Lower leg skin (tissue), 4 donors: Measurements from ENCODE around the gene CCDC27. TPM values are rescaled to one million over a fixed set of nuclear protein-coding genes. Genes with fewer than 3 reads are reported as not detected.

ENCODE experiments used
- DNase-seq, 2 donors: peaks; one replicate each; pipeline ENCODE4 v3.0.0-alpha.2; 2019; ENCODE audit warnings: low spot score in 2 of 2
- H3K4me3 ChIP-seq: fragments of 200-600 bp; sonication (generic); 2 replicates; pipeline ENCODE4 v1.5.1; 2017; ENCODE audit warnings: mild to moderate bottlenecking, low read depth; ENCODE audit not compliant: poor library complexity, severe bottlenecking
- POLR2A ChIP-seq, 2 donors: fragments of 450-650 bp; IDR thresholded peaks; one replicate each; pipeline ENCODE4 v1.6.1; 2016 to 2017; ENCODE audit warnings: antibody characterized with exemption in 2 of 2, mild to moderate bottlenecking in 1 of 2, moderate library complexity in 1 of 2
- WGBS, 2 donors: methylation state at CpG; one replicate each; pipeline ENCODE4 v1.1.5; 2018; 5-methylcytosine and 5-hydroxymethylcytosine counted together
- intact Hi-C: fragments of 100-400 bp; cut with DNase I; formaldehyde crosslinking; loops from one replicate; pipeline ENCODE4 v1.15.0; 2023; ENCODE audit warnings: low total_unique reads
- total RNA-seq, 4 donors: library from RNA; depleted of rRNA; stranded (reverse); fragments of >200 nt; gene quantifications; one replicate each; pipeline ENCODE4 v1.1.0, GENCODE V29; 2016
- TF ChIP-seq, protein P1 (sequence below), 3 donors: fragments of 450-650 bp; IDR thresholded peaks; one replicate each; pipeline ENCODE4 v1.5.1; 2016; ENCODE audit warnings: antibody characterized with exemption in 3 of 3, mild to moderate bottlenecking in 3 of 3, moderate library complexity in 2 of 3

The CCDC27 gene
- total RNA-seq, 4 donors from 2014 or later, result not detected

- intact Hi-C loops, result no loop called here
- TF ChIP-seq, protein P1, sequence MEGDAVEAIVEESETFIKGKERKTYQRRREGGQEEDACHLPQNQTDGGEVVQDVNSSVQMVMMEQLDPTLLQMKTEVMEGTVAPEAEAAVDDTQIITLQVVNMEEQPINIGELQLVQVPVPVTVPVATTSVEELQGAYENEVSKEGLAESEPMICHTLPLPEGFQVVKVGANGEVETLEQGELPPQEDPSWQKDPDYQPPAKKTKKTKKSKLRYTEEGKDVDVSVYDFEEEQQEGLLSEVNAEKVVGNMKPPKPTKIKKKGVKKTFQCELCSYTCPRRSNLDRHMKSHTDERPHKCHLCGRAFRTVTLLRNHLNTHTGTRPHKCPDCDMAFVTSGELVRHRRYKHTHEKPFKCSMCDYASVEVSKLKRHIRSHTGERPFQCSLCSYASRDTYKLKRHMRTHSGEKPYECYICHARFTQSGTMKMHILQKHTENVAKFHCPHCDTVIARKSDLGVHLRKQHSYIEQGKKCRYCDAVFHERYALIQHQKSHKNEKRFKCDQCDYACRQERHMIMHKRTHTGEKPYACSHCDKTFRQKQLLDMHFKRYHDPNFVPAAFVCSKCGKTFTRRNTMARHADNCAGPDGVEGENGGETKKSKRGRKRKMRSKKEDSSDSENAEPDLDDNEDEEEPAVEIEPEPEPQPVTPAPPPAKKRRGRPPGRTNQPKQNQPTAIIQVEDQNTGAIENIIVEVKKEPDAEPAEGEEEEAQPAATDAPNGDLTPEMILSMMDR (IDR thresholded peaks at IDR 0.05), result no peak
- TF ChIP-seq POLR2A (IDR thresholded peaks at IDR 0.05), result no peak
- 53 to 62% methylated on average over 14 to 19 of the region's 26 CpGs for WGBS, 2 donors
- no peak for DNase-seq
- H3K4me3 ChIP-seq, result no peak overlapping the region
Measured at GRCh38 chr1:3706651-3707297, 45.5 kb upstream of the CCDC27 start.

DNA sequence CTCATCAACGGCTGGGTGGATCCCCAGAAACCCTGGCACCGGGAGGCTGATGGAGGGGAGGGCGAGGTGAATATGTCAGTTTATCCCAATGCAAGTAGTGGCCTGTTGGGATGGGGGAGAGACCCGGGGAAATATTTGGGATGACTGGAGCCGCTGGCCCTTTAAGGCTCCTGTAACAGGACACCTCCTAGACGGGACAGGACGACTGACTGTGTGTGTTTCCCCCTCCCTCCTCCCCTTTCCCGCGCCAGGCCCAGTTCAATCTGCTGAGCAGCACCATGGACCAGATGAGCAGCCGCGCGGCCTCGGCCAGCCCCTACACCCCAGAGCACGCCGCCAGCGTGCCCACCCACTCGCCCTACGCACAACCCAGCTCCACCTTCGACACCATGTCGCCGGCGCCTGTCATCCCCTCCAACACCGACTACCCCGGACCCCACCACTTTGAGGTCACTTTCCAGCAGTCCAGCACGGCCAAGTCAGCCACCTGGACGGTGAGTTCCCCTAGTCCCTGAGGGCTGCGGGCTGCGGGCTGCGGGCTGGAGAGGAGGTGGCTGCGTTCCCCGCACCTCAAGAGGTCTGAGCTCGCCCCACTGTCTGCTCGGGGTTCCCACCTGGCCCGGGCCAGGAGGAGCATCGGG, 44.8 kb upstream of the CCDC27 start:
- DNase-seq, result no peak
- intact Hi-C loops, result no loop called here
- no peak overlapping the region for H3K4me3 ChIP-seq
- TF ChIP-seq POLR2A (IDR thresholded peaks at IDR 0.05), result no peak
- TF ChIP-seq, protein P1 (IDR thresholded peaks at IDR 0.05), result no peak
- 21 to 25% methylated on average over 32 to 35 of the region's 35 CpGs for WGBS, 2 donors

GRCh38 chr1:3707939-3708328, 44.3 kb upstream of the CCDC27 start:
- TF ChIP-seq POLR2A (IDR thresholded peaks at IDR 0.05), result no peak
- TF ChIP-seq, protein P1 (IDR thresholded peaks at IDR 0.05), result no peak
- 34 to 38% methylated on average over 5 to 10 of the region's 11 CpGs for WGBS, 2 donors
- no peak for DNase-seq
- H3K4me3 ChIP-seq, result no peak overlapping the region
- intact Hi-C loops, result no loop called here

DNA sequence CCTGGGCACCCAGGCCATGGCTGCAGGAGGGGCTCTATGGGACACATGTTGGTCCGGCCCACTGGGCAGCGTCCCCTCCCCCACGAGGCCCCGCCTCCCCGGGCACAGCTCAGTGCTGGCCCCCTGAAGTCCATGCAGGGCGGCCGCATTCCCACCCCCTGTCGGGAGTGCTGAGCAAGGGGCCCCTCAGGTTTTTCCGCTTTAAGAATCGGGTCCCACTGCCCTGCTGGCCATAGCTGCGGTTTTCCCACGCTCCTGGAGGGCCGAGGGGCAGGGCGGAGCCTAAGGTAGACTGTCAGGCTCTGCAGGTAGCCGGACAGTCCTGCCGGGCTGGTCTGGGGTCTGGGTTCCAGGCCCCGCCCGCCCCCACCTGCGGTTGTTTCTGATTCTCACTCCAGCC, 43.5 kb upstream of the CCDC27 start:
- intact Hi-C loops, result no loop called here
- 5 to 18% methylated on average over 10 to 15 of the region's 19 CpGs for WGBS, 2 donors
- no peak for TF ChIP-seq POLR2A (IDR thresholded peaks at IDR 0.05)
- TF ChIP-seq, protein P1 (IDR thresholded peaks at IDR 0.05), result no peak
- no peak for DNase-seq
- no peak overlapping the region for H3K4me3 ChIP-seq

DNA sequence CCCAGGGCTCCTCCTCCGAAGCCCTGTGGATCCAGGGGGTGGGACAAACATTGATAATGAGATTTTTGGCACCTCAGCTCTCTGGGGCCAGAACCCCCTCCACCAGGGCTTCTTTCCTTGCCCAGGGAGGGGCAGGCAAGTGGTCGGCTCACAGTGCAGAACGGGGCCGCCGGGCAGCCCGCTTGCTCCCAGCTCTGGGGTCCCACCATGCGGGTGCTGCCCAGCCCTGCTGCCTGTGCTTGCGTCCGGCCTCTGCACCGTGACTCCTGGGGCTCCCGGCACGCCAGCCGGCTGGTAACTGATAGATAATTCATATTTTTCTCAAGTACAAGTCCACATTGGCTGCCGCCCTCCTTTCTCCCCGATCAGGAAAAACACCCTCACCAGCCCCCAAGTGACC, 42.0 kb upstream of the CCDC27 start:
- DNase-seq, result no peak

More for the DNA sequence above, 42.0 kb upstream of the CCDC27 start:
- intact Hi-C loops, result no loop called here
- H3K4me3 ChIP-seq, result no peak overlapping the region
- whole genome bisulfite sequencing, 2 donors, result 48 to 66% methylated on average over 13 to 15 of the region's 15 CpGs
- TF ChIP-seq POLR2A (IDR thresholded peaks at IDR 0.05), result no peak
- TF ChIP-seq, protein P1 (IDR thresholded peaks at IDR 0.05), result no peak
